Eye (tissue), 1 donor: ENCODE results near the gene C1QL4.
A peak's percentile ranks its signal among the peaks of the same experiment; 100 is the strongest.
"Not testable (repeated sequence)": the region's sequence is repeated elsewhere in the genome, so short reads cannot be mapped to it uniquely, and the experiment has no call there.

Source experiments
- DNase-seq: peaks from one replicate; pipeline ENCODE4 v3.0.0-alpha.2; 2015

Gene C1QL4

GRCh38 chr12:49347311-49348193 lies 10.6 kb upstream of the C1QL4 start:
- DNase-seq: peak; percentile 89

GRCh38 chr12:49346659-49347310 lies 9.8 kb upstream of the C1QL4 start, which contains the start of gene DNAJC22:
TSS of gene DNAJC22 (plus strand) at chr12:49346888. CDS start at chr12:49348873, 1,985 bp downstream.
- peak; percentile 72 for DNase-seq

- peak; percentile 63 for DNase-seq
These were observed 9.1 kb upstream of the C1QL4 start for GRCh38 chr12:49345825-49346658.

- DNase-seq: peak; percentile 79
These were observed 8.2 kb upstream of the C1QL4 start for GRCh38 chr12:49345051-49345824.

- DNase-seq: no peak
These were observed 7.6 kb upstream of the C1QL4 start for GRCh38 chr12:49344486-49345050.

- no peak for DNase-seq
These were observed 6.1 kb upstream of the C1QL4 start for GRCh38 chr12:49342914-49343731.

- peak; percentile 95 for DNase-seq
These were observed 5.3 kb upstream of the C1QL4 start for GRCh38 chr12:49342066-49342913.

- DNase-seq: no peak
These were observed 4.7 kb upstream of the C1QL4 start for GRCh38 chr12:49341777-49342065.

GRCh38 chr12:49340971-49341776 lies 4.2 kb upstream of the C1QL4 start:
- DNase-seq: no peak

GRCh38 chr12:49340095-49340870 lies 3.3 kb upstream of the C1QL4 start:
- no peak for DNase-seq

- DNase-seq: no peak
These were observed 2.5 kb upstream of the C1QL4 start for GRCh38 chr12:49339464-49339861.

GRCh38 chr12:49338830-49339463 lies 2.0 kb upstream of the C1QL4 start:
- no peak for DNase-seq

GRCh38 chr12:49335955-49336644 lies 888 bp downstream of the C1QL4 start:
- no peak for DNase-seq

- DNase-seq: peak; percentile 44
These were observed 1.7 kb downstream of the C1QL4 start for GRCh38 chr12:49335118-49335954.

- no peak for DNase-seq
These were observed 2.3 kb downstream of the C1QL4 start for GRCh38 chr12:49334681-49335080.

- no peak for DNase-seq
These were observed 2.8 kb downstream of the C1QL4 start for GRCh38 chr12:49334226-49334625.

- not testable (repeated sequence) for DNase-seq
These were observed 3.2 kb downstream of the C1QL4 start for GRCh38 chr12:49333778-49334177.
